Mesodermal cell (in vitro differentiated cells): ENCODE data around the gene FOXP3.

Experiments used
- H3K27ac ChIP-seq: 2 replicates; pipeline ENCODE4 v1.7.0; 2013; ENCODE audit warnings: mild to moderate bottlenecking, low read depth, low read length, moderate library complexity; ENCODE audit not compliant: severe bottlenecking
- H3K36me3 ChIP-seq: 2 replicates; pipeline ENCODE4 v1.7.1; 2013; ENCODE audit warnings: mild to moderate bottlenecking, low read length, moderate library complexity; ENCODE audit not compliant: control insufficient read depth, insufficient read depth
- H3K4me1 ChIP-seq: one replicate; pipeline ENCODE4 v1.7.1; 2013; ENCODE audit warnings: mild to moderate bottlenecking, low read length; ENCODE audit not compliant: insufficient read depth, control insufficient read depth, poor library complexity, severe bottlenecking
- H3K4me3 ChIP-seq: 2 replicates; pipeline ENCODE4 v1.7.0; 2013; ENCODE audit warnings: low read length, control low read depth, mild to moderate bottlenecking; ENCODE audit not compliant: insufficient read depth, poor library complexity, severe bottlenecking; ENCODE audit errors: extremely low read depth
- H3K9me3 ChIP-seq: 2 replicates; pipeline ENCODE4 v1.7.1; 2013; ENCODE audit warnings: mild to moderate bottlenecking, low read length, moderate library complexity; ENCODE audit not compliant: control insufficient read depth
- WGBS, 2 experiments: methylation state at CpG; one replicate each; pipeline ENCODE4 v1.1.5; 2013; ENCODE audit warnings: missing lambda C conversion rate in 2 of 2; ENCODE audit not compliant: insufficient coverage in 2 of 2; 5-methylcytosine and 5-hydroxymethylcytosine counted together

FOXP3 gene

DNA sequence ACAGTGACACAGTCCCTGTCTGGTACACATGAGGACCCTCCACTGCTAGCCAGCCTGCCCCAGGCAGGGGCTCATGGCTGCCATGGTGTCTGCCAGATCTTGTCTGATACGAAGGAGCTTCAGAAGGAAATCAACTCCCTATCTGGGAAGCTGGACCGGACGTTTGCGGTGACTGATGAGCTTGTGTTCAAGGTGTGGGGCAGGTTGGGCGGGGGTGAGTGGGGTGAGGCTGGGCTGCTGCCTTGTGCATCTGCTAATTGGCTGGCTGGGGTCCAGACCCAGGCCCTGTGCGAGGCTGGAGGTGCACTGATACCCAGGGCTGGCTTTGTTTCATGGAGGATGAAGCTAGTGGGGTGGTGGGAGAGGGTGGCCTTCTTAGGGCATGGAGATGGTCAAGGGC is 15.4 kb downstream of the FOXP3 start:
- Histone ChIP-seq H3K27ac (no peak overlapping the region), H3K9me3 (no peaks in the 10 kb centered on the region)
- 93 to 100% methylated on average over 1 to 3 of the region's 6 CpGs for WGBS, 2 experiments

DNA sequence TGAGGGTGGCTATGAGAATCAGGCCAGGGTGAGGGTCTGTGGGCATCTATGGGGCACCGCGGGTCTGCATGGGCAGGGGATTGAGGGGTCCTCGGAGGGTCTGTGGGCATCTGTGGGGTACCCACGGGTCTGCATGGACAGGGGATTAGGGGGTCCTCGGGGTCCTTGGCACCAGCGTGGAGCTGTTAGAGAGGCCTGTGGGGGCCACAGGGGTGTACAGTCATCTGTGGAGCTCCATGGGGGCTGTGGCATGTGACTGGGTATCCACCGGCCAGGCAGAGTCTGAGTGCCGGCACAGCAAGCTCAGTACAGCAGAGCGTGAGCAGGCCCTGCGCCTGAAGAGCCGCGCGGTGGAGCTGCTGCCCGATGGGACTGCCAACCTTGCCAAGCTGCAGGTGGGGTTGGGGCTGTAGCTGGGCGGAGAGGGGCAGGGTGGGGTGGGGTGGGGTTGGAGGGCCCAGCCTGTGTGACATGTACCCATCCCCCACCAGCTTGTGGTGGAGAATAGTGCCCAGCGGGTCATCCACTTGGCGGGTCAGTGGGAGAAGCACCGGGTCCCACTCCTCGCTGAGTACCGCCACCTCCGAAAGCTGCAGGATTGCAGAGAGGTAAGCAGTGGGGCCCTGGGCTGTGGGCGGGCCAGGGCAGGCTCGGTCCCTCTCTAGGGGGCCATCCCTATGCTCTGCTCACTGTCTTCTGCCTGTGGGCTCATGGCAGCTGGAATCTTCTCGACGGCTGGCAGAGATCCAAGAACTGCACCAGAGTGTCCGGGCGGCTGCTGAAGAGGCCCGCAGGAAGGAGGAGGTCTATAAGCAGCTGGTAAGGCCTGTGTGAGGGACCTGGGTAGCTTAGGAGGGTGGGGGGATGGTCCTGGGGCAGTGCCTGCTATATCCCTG is 16.3 kb downstream of the FOXP3 start:
- WGBS, 2 experiments = 93 to 100% methylated on average over 3 to 4 of the region's 28 CpGs
- H3K36me3 ChIP-seq = peaks cover 11% of the 10 kb centered on the region
- no peak overlapping the region for H3K27ac ChIP-seq
- H3K4me1 ChIP-seq = no peaks in the 10 kb centered on the region
- H3K4me3 ChIP-seq = no peak overlapping the region
- H3K9me3 ChIP-seq = no peaks in the 10 kb centered on the region

More for the DNA sequence above, 15.4 kb downstream of the FOXP3 start:
- Histone ChIP-seq H3K36me3 (peaks cover 11% of the 10 kb centered on the region), H3K4me1 (no peaks in the 10 kb centered on the region), H3K4me3 (no peak overlapping the region)

DNA sequence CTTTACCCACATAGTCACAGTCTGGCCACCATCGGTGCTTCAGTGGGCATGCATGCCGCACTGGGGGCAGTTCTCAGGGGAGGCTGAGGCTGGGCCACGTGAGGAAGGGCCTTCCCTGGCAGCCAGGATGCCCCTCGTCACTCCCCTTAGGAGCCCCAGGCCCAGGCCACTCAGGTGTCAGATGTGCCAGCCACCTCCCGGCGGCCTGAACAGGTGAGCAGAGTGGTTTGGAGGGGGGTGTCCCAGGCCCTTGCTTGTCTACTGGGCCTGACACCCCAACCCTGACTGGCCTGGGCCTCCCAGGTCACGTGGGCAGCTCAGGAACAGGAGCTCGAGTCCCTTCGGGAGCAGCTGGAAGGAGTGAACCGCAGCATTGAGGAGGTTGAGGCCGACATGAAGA is 17.2 kb downstream of the FOXP3 start:
- no peak overlapping the region for H3K4me3 ChIP-seq
- no peaks in the 10 kb centered on the region for H3K9me3 ChIP-seq
- 88% methylated on average over 5 of the region's 11 CpGs; no CpG with 5 or more reads in 1 of the 2 experiments for WGBS, 2 experiments
- peaks cover 15% of the 10 kb centered on the region for H3K36me3 ChIP-seq
- no peak overlapping the region for H3K27ac ChIP-seq
- no peaks in the 10 kb centered on the region for H3K4me1 ChIP-seq

DNA sequence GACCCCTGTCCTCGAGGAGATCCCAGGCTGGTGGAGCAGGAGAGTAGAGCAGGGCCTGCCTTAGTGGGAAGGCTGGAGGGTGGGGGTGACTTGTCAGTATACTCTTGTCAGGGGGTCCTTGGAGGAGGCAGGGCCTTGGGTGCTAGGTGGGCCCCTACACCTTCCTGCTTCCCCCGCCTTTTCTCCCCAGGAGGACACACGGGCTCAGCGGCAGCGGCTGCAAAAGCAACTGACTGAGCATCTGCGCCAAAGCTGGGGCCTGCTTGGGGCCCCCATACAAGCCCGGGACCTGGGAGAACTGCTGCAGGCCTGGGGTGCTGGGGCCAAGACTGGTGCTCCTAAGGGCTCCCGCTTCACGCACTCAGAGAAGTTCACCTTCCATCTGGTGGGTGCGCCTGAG is 18.0 kb downstream of the FOXP3 start:
- 80% methylated on average over 1 of the region's 10 CpGs; no CpG with 5 or more reads in 1 of the 2 experiments for WGBS, 2 experiments
- H3K4me1 ChIP-seq = no peaks in the 10 kb centered on the region
- H3K9me3 ChIP-seq = no peaks in the 10 kb centered on the region
- H3K4me3 ChIP-seq = no peak overlapping the region
- peaks cover 15% of the 10 kb centered on the region for H3K36me3 ChIP-seq
- no peak overlapping the region for H3K27ac ChIP-seq

DNA sequence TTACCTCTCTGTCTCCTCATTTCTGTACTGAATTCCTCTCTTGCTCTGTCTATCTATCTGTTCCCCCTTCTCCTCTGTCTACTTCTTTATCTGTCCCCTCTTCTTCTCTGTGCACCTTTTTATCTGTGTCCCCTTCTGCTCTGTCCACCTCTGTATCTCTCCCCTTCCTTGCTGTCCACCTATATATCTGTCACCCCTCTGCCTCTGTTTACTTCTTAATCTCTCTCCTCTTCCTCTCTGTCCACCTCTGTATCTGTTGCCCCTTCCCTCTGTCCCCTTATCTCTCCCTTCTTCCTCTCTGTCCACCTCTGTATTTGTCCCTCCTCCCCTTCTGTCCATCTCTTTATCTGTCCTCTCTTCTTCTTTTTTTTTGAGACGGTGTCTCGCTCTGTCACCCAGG is 20.3 kb downstream of the FOXP3 start:
- 100% methylated on average over 1 to 2 of the region's 2 CpGs for WGBS, 2 experiments
- Histone ChIP-seq H3K9me3 (no peaks in the 10 kb centered on the region), H3K4me3 (no peak overlapping the region), H3K4me1 (no peaks in the 10 kb centered on the region), H3K36me3 (peaks cover 11% of the 10 kb centered on the region), H3K27ac (no peak overlapping the region)

DNA sequence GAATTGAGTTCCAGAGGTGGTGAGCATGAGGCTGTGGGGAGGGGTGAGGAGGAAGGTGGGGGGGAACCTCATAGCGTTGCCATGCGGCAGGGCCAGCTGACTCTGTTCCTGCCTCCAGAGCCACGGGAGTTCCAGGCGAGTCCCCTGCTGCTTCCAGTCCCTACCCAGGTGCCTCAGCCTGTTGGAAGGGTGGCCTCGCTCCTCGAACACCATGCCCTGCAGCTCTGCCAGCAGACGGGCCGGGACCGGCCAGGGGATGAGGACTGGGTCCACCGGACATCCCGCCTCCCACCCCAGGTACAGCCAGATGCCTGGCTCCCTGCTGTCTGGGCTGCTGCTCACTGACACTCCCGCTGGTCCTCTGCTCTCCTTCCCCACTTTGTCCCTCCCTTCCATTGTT is 21.3 kb downstream of the FOXP3 start:
- Histone ChIP-seq H3K9me3 (no peaks in the 10 kb centered on the region), H3K4me3 (no peak overlapping the region), H3K27ac (no peak overlapping the region), H3K4me1 (no peaks in the 10 kb centered on the region), H3K36me3 (peaks cover 11% of the 10 kb centered on the region)
- WGBS, 2 experiments = 100% methylated on average over 3 to 7 of the region's 12 CpGs

DNA sequence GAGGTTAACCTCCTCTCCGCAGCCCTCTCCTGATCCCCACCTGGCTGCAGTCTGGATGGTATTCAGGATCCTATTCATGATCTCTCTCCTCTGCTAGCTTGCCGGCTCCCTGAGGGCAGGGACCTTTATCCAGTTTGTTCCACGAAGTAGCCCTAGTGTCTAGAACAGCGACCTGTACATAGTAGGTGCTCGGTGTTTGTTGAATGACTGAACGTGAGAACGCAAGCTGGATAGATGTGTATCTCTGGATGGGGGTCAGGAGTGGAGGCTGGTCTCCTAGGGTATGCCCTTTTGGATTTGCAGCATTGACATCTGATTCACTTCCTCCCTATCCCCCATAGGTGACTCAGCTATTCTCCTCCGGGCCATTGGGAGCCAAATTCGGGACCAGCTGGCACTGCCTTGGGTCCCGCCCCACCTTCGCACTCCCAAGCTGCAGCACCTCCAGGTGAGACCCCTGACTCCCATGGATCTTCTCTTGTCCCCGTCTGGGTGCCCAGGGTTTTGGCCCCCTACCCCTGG is 21.9 kb downstream of the FOXP3 start:
- no peak overlapping the region for H3K4me3 ChIP-seq
- no peaks in the 10 kb centered on the region for H3K9me3 ChIP-seq
- H3K4me1 ChIP-seq = no peaks in the 10 kb centered on the region
- H3K27ac ChIP-seq = no peak overlapping the region
- 88 to 96% methylated on average over 4 to 8 of the region's 12 CpGs for WGBS, 2 experiments
- peaks cover 11% of the 10 kb centered on the region for H3K36me3 ChIP-seq

DNA sequence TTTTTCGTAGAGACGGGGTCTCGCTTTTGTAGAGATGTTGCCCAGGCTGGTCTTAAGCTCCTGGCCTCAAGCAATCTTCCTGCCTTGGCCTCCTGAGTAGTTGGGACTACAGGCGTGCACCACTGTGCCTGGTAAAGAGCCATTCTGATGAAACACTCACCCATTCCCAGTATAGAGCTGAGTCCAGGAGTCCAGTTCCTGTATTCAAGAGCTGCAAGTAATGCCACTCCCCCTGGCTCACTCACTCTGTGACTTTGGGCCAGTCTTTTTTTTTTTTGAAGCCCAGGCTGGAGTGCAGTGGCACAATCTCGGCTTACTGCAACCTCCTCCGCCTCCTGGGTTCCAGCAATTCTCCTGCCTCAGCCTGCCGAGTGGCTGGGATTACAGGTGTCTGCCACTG is 25.8 kb downstream of the FOXP3 start:
- WGBS, 2 experiments = 88 to 100% methylated on average over 1 to 3 of the region's 7 CpGs
- Histone ChIP-seq H3K9me3 (no peaks in the 10 kb centered on the region), H3K36me3 (peaks cover 3% of the 10 kb centered on the region), H3K4me1 (no peaks in the 10 kb centered on the region), H3K27ac (no peak overlapping the region), H3K4me3 (no peak overlapping the region)

DNA sequence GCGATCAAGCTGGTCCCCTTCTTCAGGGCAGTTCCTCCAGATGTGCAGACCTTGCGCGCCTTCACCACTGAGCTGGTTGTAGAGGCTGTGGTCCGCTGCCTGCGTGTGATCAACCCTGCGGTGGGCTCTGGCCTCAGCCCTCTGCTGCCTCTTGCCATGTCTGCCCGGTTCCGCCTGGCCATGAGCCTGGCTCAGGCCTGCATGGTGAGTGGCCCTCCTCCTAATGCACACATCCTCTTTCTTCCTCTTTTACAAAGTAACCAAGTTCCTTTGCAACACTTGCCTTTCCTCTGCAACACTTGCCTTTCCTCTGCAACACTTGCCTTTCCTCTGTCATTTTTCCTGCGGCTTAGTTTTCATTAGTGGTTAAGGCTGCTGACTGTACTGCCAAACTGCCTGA is 27.4 kb downstream of the FOXP3 start:
- Histone ChIP-seq H3K36me3 (no peaks in the 10 kb centered on the region), H3K9me3 (no peaks in the 10 kb centered on the region), H3K27ac (no peak overlapping the region), H3K4me3 (no peak overlapping the region), H3K4me1 (no peaks in the 10 kb centered on the region)
- WGBS, 2 experiments = 86 to 97% methylated on average over 3 to 6 of the region's 9 CpGs

DNA sequence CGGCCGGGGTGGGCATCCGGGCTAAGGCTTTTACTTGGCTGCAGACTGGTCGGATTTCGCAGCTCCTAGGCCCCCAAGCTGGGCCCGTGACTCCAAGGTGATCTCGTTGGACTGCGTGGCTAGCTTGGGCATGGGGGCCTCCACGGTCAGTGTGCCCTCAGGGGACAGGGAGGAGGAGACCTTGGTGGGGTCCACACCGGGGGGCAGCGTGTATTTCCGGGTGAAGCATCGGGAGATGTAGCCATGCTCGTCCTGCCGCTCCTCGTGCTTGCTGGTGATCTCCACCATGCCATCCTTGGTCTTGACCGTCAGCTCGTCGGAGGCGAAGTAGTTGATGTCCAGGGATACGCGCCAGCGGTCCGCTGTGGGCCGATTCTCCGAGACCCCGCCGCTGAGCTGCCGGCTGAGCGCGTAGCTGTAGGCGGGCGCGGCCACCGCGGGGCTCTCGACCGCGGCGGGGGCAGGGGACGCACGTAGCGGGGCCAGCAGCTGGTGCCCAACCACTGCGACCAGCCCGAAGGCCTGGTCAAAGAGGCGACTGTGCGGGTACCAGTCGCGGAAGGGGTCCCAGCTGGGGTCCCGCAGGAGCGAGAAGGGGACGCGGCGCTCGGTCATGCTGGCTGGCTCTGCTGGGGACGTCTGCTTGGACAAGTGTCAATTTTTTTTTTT is 30.5 kb downstream of the FOXP3 start:
- no peaks in the 10 kb centered on the region for H3K9me3 ChIP-seq
- no peak overlapping the region for H3K4me3 ChIP-seq
- WGBS, 2 experiments = 92 to 96% methylated on average over 13 to 34 of the region's 56 CpGs

More for the DNA sequence above, 30.5 kb downstream of the FOXP3 start:
- Histone ChIP-seq H3K27ac (no peak overlapping the region), H3K4me1 (no peaks in the 10 kb centered on the region), H3K36me3 (no peaks in the 10 kb centered on the region)
